ENCODE measurements around the gene RGS7.

- TF ChIP-seq CTCF (IDR thresholded peaks at IDR 0.05; ENCODE audit: low read depth, low read length) (no peak), POLR2A (IDR thresholded peaks at IDR 0.05; ENCODE audit: extremely low read depth, insufficient read length) (no peak), MAX (IDR thresholded peaks at IDR 0.05; ENCODE audit: low read depth, low read length) (no peak), MYC (IDR thresholded peaks at IDR 0.05; ENCODE audit: low read depth, low read length) (no peak)
Observed at GRCh38 chr1:240824238-240824637, 532.8 kb downstream of the RGS7 start.
